Ureter (tissue), 1 donor: ENCODE measurements around the gene FYCO1. TPM values are rescaled to one million over a fixed set of nuclear protein-coding genes. Genes with fewer than 3 reads are reported as not detected.

ENCODE experiments used
- DNase-seq: peaks from one replicate; pipeline ENCODE4 v3.0.0-alpha.2; 2020; ENCODE audit warnings: low spot score
- total RNA-seq: library from RNA; stranded (reverse); gene quantifications from one replicate; pipeline ENCODE4 v1.2.4, GENCODE V29; 2023
- donor health status: DM: yes; HTN: yes; CAD: no.

FYCO1 gene
- total RNA-seq, 1 donor from 2014 or later: 62.0 TPM

DNA sequence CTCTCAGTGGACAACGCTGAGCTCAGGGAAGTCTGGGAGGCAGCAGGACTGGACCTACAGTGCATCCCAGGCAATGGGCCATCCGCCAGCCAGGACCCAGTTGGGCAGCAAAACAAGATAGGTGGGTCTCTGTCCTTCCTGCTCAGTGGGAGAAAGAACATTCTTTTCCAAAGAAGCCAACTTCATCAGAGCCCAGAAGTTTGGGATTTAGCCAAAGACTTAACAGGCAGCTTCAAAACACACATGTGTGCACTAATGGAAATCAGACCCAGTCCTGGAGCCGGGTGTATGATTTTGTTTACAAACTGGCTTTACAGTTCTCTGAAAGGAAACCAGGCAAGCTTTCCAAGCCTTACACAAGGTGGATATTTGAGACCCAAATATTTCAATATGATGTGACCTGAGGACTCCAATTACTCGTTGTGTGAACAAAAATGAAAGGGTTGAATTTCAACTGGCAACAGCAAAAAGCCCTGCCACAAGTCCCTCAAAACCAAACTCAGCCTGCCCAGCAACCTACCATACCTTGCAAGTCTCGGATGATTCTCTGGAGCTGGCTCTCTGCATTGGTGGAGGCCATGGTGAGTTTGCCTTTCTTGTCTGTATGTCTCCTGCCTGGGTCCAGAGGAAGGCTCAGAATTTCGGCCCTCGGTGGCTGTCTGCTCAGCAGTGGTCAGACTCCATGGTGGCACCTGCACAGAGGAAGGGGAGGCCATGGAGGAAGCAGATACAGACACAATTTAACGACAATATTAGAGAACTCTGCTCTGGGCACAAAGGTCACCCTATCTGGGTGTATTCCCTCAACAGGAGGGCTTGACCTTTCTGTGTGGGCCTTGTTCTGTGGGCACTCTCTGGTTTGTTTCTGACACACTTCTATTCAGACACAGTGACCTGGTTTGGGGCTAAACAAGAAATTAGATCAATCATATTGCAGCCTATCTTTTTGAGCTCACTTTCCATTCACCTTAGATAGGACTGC is 11.0 kb downstream of the FYCO1 start:
- DNase-seq: no peak

DNA sequence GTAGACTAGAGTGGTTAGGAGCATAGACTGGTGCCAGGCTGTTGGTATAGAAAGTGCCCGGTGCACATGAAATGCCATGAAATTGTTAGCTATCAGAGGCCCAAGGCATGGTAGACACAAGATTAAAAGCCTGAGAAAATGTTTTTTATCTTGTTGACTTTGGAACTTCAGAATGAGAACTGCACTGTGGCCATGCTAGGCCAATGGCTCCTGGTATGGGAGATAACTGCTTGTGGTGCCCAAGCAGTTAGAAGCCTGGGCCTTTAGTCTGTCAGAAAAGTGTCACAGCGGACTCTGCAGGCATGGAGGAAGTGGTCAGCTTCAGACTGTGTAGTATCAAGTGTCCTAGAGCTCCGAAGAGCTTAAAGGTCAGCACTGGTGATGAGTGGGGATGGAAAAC is 11.9 kb downstream of the FYCO1 start:
- no peak for DNase-seq

DNA sequence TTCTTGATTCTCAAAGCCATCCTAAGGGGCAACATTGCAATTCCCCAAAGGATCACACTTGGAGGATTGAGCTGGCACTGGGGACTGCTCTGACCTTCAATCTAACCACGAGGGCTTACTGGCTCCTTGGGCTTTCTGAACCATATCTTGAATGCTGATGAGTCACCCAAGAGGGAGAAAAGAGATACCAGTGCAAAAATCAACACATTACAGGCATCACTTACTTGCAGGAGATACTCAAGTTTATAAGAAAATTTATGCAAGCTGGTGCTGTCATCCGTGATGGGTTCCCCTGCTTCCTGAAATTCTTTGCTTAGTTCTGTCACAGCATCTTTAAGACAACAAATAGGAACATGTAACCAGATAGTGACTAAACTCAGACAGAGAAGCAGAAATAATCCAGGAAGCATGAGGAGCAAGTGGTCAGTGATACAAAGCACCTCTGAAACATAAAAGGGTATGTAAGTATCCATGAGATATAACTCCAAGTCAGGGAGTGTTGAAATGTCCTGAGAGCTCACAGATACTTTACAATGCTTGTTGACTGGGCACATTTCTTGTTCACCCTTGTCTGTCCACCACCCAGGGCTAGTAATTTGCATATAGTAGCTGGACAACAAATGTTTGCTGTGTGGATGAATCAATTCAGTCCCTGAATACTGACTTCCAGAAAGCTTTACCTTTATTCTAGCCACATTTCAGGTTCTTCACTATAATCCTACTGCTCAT is 14.1 kb downstream of the FYCO1 start:
- no peak for DNase-seq

DNA sequence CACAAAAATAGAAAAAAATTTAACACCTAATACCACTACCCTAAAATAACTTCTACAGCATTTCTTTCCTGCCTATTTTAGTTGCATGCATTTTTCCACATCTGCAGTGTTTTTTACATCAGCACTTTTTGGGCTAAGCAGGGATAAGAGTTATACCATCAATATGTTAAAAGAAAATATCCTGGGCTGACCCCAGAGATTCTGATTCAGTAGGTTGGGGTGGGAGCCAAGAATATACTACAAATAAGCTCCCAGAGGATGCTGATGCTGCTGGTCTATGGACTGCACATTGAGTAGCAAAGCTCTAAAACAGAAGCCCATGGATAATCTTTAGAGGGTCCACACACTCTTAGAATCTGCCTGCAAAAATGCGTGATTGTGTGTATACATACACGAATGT is 14.8 kb downstream of the FYCO1 start:
- no peak for DNase-seq

DNA sequence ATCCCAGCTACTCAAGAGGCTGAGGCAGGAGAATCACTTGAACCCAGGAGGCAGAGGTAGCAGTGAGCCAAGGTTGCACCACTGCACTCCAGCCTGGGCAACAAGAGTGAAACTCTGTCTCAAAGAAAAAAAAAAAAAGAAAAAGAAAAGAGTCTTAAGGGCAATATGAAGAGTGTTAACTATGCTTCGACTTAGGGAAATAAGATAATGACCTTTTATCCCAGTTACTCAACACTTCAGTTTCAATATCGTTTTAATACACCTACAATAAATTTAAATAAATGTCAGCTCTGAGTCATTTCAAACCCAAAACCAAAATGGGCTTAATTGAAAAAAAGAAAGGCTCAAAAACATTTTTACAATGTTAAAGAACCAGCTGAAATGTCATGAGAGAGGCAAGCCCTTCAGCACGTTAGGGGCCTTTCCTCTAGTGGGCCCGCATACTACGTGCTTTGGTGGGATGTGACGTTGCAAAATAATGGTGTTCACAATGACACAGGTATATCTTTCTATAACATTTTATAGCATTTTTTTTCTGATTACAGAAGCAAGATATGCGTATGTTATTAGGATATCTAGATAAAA is 15.3 kb downstream of the FYCO1 start:
- no peak for DNase-seq

DNA sequence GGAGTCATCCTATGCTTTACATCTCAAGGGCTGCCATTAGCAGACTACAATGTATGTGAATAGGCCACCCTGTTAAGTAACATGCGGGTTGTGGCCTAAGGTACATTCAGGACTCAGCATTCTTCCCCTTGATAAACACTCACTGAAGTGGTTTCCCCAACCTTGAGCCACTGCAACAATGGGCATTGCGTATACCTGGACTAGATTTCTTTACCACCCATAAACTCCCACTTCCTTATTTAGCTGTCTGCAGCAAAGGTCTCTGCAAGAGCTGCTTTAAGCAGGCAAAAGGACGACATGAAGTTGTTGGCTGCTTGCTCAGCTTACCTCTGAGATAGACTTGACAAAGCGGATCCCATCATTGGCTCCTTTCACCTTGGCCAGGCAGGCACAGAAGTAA is 16.2 kb downstream of the FYCO1 start:
- DNase-seq: no peak

DNA sequence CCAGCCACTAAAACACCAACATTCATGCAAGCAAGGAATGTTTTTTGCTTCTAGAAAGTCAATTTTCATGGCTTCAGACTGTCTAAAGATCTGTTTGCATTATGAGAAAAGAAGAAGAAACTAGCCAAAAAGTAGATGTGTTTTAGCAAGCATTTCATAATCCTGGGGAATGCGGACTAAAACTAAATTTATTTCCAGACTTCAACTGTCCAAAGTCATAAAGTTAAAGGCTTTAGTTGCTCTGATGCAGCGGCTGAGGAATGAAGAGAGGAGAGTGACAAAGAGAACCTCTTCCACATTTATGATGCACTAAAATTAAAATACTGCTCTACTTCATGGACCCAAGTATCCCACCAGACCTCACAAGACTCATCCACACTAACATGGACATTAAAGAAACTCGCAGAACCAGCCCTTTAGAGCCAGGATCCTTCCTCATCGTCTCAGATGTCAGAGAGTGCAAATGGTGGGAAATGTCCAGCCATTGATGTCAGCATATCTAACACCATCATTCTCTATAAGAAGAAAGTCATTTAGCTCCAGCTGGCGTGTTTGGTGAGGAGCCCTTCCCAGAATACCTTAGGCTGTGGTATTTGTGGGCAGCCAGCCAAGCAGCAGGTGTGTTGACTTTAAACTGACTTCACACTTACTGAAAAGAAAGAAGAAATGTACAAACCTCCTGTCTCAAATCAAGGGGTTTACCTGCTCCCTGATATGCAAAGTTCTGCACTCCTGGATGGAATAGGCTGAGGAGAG is 17.4 kb downstream of the FYCO1 start:
- no peak for DNase-seq

DNA sequence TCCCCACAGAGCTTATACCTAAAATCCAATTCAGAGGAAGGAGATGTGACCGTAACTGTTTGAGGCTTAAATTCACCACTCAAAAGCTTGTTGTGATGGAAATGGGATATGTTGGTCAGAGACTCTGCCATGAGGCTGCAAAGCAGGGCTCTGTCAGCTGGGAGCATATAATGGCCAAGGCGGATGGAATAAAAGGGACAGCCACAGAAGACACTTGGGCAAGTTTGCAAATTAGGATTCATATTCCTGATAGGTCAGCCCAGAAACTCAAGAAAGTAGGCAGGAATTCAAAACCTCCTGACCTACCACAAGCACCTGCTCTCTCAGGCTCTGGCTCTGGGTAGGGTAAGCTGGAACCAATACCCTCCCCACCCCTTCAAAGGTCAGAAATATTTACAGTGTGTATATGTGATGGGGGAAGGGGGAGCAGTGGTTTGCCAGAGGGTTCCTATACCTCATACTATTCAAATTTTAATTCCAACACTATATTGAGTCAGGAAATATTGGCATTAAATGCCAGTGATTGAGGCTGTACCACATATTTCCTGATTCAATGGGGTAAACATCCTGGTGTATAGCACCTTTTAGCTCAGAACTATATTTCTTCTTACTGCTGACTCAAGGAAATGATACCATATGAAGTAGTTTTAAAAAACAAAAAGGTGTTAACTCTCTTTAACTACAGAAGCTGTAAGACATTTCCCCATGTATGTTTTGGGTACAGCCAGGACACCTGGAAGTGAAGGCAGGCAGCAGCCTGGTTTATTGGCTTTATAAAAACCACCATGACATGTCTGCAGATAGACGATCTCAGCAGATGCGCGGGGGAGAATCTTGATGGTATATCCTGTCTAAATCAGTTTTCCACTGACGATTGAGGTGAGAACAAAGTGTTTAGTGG is 19.2 kb downstream of the FYCO1 start:
- no peak for DNase-seq

DNA sequence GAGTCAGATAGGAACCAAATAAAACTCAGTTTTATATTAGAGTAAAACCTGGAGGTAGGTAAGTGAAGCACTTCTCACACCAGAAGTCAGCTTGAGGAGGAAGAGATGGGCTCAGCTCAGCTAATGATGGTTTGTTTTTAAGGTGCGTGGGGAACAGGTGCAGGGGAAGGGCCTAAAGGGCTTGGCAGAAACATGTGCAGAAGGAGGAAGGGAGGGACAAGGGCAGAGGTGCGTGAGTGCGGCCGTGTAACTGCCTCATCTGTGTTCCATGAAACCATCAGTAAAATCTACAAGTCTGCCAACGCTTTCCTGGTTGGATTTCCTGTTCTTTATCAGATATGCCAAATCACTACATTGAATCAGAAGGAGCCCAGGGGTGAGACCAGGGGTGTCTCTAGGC is 19.9 kb downstream of the FYCO1 start:
- no peak for DNase-seq

DNA sequence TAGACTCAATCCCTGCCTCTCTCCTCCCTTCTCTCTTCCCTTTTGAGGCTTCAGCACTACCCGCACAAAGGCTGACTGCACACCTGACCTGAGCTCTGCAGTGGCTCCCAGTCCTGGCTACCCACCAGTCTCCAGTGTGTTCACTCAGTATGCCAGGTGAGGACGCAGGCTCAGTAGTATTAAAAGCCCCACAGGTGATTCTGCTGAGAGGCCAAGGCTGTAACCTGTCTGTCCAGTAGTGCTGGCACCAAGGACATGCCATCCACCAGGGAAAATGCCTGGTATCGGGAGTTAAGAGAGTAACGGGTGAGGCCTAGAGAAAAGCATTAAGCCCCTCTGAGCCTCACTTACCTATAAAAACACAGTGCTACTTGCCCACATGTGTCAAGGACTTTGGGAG is 20.9 kb downstream of the FYCO1 start:
- DNase-seq: no peak

DNA sequence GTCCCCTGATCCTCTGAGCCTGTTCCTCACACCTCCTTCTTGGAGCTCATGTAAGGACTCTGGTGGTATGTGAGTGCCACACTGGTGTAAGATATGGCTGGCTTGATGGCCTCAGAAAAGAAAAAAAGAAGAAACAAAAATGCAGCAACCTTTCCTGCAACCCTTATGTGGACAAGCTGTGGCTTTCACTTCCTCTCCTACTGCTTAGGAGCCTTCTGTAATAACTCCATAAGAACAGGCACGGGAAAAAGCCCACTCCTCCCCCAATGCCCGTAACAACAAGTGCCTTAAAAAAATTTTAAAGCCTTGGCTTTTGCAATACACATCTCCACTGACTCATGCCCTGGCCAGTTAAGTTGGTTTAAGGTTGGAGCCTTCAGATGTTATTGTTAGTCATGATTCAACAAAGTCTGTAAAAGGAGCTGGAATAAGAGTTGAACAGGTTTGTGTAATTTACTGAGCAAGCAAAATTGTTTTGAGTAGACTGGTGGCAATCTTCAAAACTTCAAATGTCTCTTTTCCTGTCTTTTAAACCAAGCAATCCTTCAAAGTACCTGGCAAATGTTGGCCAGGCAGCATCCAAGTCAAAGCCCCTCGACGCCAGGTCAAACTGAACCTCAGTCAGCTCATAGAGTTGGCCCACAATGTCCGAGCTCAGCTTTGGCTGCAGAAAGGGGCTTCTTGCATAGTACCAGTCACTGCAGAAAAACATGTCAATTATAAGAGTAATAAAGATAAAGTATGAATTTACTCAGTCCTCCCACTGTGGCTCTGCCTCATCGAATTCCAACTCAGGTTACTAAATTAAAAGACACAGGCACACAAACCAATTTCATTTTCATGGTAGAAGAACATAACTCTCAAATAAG is 22.9 kb downstream of the FYCO1 start:
- DNase-seq: no peak

DNA sequence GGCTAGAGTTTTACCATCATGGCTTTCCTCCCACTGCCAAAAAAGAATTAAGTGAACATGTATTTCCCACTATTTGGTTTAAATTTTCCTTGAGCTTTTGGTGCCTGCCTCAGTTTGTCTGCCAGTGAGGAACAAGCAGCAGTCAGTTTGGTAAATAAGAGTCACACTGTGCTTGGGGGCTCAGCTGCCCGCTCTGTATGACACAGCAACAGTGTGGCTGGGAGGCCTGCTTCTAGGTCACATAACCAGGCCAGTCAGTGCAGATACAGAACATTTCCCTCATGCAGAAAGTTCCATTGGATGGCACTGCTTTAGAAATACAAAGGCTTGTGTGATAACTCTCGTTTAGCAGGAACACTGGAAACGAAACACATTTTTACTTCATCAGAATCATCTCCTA is 25.7 kb downstream of the FYCO1 start:
- DNase-seq: no peak

DNA sequence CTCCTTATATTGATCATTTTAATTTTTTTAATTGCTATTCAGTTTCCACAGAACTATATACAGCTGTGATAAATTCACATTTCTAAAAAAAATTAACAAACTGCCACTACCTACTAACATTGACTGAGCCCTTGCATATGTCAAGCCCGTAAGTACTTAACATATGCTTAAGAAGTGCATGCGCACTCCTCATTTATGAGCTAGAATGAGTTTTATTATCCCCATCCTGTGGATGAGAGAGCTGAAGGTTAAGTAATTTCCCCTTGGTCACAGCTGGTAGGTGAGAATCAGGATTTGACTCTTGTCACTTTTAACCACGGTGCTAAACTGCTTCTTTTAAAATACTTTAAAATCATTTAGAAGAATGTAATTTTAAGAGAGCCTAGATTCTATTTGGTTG is 26.5 kb downstream of the FYCO1 start:
- DNase-seq: no peak

DNA sequence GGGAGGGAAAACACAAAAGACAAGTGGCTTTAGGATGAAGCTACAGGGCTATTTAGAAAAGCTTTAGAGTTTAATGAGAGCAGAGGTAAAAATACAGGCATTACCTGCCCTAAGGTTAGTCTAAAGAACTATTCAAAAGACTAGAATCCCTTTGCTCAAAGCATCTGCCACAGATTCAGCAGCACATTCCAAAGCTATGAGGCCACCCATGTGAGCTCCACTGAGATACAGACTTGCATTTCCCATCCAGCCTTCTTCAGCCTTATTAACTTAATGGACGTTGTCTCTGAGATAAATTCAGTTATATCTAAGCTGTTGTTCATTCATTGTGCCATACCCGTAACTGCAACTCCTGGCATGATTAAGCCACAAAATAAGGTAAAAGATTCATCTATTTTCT is 26.9 kb downstream of the FYCO1 start:
- DNase-seq: no peak

DNA sequence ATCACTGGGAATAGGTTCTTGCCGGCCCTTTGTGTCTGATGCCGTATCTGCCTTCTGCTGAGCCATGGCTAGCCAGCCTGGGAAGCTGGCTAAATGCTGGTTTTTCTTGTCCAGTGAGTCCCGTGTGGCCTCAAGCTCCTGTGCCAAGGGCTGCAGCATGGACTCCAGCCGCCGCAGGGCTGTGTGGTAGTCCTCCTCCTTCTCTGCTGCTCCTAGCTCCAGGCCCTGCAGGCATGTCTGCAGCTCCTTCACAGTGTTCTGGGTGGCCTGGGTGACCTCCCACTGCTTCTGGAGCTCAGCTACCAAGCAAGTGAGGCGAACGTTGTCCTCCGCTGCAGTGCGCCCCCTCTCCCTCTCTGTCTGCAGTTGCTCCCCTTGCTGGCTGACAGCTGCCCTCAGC is 27.5 kb downstream of the FYCO1 start:
- no peak for DNase-seq

DNA sequence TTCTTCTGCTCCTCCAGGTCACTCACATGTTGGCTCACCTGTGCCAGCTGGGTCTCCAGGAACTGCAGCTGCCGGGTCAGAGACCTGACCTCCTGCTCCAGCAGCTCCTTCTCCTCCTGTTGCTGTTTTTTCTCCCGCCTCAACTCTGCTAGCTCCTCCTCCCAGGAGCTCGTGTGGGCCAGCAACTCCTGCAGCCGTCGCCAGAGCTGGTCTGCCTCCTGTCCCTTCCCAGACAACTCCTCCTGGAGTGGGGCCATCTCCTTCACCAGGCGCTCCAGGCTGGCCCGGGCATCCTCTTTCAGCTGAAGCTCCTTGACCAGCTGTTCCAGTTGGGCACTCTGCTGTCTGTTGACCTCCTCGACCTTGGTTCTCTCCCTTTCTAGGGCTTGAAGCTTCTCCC is 27.9 kb downstream of the FYCO1 start:
- DNase-seq: no peak

DNA sequence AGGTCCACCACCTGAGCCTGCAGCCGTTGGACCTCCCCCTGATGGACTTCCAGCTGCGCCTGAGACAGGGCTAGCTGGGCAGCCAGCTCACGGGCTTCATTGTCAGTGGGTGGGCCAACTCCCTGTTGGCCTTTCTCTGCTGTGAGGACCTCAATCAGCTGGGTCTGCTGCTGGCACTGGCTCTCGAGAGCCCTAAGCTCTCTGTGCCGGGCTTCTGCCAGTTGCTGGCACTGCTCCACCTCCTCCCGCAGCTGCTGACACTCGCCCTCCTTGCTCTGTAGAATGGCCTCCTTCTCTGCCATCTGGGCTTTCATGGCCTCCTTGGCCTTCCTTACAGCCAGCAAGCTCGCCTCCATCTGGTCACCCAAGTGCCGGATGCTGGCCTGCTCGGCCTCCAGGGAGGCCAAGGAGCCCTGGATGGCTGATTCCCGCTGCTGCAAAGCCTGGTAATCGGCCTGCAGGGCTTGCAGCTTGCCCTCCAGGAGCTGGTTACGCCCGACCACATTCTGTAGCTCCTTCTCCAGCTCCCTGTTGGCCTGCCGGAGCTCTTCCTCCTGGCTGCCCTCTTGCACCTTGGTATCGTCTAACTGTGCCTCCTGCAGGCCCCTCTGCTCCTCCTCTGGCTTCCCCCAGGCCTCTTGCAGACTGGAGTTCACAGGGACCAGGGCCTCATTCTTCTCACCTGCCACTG is 28.5 kb downstream of the FYCO1 start:
- DNase-seq: no peak

DNA sequence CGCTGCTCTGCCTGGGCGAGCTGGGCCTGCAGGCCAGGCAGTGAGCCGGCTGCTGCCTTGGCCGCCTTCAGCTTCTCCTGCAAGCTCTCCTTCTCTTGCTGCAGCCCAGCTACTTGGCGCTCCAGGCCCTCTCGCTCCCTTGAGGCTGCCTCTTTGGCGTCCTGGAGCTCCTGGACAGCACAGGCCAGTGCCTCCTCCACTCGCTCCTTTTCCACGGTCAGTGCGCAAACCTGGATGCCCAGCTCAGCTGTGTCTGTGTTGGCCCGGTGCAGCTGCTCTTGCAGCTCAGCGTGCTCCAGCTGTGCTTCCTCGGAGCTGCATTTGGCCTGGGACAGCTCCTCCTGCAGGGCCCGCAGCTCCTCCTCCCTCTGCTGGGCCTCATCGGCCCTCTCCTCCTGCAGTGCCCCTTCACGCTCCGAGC is 29.2 kb downstream of the FYCO1 start:
- no peak for DNase-seq

DNA sequence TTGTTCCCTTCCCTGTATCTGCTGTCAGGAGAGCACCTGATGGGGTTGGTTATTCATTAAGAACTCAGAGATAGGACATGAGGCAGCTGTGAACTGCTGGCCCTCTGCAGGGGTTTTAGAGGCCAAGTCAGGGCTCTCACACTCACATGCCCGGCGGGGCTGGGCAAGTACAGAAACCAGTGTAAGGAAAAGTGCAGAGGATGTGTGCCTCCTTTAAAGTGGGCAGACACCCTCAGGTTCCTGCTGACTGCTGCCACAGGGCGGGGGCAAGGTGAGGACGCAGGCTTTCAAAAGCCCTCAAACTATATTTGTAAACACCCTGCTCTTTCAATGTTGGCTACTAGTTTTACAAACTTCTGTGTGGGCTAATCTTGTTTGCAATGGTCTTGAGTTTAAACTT is 30.0 kb downstream of the FYCO1 start:
- DNase-seq: no peak
